AG08395 (cell line): ENCODE data around the gene PKP4.
"Not testable (repeated sequence)": the region's sequence is repeated elsewhere in the genome, so short reads cannot be mapped to it uniquely, and the experiment has no call there.

ENCODE experiments used
- DNase-seq: peaks from one replicate; pipeline ENCODE4 v3.0.0; 2012; ENCODE audit warnings: mixed read lengths, low spot score

The PKP4 gene

GRCh38 chr2:158687315-158687714 is 230.6 kb downstream of the PKP4 start:
- DNase-seq = no peak

GRCh38 chr2:158688721-158689120 is 232.0 kb downstream of the PKP4 start:
- peak; percentile 81 for DNase-seq

- DNase-seq = no peak
Measured at GRCh38 chr2:158689391-158689790, 232.6 kb downstream of the PKP4 start.

DNA sequence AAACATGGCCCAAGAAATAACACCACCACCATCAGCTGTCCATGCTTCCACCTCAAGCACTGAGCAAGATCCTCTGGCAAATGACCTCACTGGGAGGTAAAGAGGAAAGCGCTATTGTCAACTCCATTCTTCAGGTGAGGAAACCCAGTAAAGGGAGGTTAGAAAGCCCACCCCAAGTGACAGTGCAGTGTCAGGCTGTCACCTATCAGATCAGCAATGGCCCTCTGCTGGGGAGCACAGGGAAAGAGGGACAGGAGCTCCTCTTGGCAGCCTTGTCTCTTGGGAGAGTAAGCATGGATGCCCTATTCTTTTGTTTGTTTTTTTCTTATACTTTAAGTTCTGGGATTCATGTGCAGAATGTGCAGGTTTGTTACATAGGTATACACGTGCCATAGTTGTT is 234.1 kb downstream of the PKP4 start:
- no peak for DNase-seq

DNA sequence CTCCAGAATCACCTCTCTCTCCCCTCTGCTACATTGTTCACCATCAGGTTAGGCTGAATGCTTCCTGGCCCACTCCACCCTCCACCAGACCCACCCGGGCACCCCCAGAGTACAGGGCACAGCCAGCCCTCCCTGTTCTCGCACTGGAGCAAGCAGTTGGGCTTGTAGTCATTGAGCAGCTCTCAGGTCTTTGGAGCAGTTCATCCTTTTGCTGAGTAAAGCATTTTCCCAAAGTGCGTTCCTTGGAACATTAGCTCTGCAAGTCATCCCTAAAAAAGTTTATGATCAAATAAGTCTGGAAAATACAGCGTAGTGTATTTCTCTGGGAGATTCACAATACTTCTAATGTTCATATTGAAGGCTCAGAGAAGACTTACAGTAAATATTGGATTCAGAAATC is 234.9 kb downstream of the PKP4 start:
- DNase-seq = no peak

GRCh38 chr2:158692372-158693103 is 235.8 kb downstream of the PKP4 start:
- no peak for DNase-seq

GRCh38 chr2:158693476-158693875 is 236.7 kb downstream of the PKP4 start:
- no peak for DNase-seq

GRCh38 chr2:158695305-158695704 is 238.6 kb downstream of the PKP4 start:
- no peak for DNase-seq

DNA sequence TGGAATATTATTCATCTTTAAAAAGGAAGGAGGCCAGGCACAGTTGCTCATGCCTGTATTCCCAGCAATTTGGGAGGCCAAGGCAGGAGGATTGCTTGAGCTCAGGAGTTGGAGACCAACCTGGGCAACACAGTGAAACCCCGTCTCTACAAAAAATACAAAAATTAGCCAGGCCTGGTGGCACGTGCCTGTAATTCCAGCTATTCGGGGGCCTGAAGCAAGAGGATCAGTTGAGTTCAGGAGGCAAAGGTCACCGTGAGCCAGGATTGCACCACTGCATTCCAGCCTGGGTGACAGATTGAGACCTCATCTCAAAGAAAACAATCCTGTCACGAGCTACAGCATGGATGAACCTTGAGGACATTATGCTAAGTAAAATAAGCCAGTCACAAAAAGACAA is 239.0 kb downstream of the PKP4 start:
- not testable (repeated sequence) for DNase-seq

- DNase-seq = no peak
Measured at GRCh38 chr2:158699323-158699722, 242.6 kb downstream of the PKP4 start.

DNA sequence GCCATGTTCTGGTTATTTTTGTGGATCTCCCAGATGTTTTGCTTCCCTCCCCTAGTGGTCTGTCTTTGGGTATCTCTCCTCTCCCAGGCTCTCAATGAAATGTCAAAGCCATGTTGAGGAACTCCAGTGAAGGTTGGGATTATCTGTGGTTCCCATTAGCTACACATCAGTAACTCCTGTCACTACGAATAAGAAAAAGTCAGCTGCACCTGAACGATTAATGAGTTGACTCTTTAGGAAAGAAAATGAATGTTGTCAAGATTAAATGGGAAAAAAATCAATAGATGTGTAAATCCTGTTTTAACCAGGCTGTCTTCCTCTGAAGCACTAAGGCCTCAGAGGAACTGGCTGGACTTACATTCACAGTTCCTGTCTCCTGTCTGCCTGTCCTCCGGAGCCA is 244.3 kb downstream of the PKP4 start:
- DNase-seq = no peak

- no peak for DNase-seq
Measured at GRCh38 chr2:158702740-158703139, 246.0 kb downstream of the PKP4 start.

DNA sequence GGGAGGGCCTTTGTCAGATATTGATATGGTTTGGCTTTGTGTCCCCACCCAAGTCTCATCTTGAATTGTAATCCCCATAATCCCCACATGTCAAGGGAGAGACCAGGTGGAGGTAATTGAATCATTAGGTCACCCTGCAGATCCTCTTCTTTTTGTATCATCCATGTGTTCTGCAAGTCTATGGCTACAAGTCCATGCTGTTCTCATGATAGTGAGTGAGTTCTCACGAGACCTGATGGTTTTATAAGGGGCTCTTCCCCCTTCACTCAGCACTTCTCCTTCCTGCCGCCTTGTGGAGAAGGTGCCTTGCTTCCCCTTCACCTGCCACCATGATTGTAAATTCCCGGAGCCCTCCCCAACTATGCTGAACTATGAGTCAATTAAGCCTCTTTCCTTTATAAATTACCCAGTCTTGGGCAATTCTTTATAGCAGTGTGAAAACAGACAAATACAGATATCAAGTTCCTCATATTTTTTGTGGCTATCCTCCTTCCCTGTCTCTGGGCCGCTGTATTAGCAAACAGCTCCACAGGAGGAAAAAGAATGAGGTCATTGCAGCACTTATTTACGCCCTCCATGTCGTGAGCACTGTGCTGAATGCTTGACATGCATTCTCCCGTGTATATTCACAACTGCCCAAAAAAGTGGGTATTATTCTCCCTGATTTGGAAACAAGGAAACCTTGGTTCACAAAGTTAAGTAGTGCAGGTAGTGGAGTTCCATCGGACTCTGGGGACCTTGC is 248.1 kb downstream of the PKP4 start:
- not testable (repeated sequence) for DNase-seq

GRCh38 chr2:158712791-158713522 is 256.2 kb downstream of the PKP4 start:
- no peak for DNase-seq

DNA sequence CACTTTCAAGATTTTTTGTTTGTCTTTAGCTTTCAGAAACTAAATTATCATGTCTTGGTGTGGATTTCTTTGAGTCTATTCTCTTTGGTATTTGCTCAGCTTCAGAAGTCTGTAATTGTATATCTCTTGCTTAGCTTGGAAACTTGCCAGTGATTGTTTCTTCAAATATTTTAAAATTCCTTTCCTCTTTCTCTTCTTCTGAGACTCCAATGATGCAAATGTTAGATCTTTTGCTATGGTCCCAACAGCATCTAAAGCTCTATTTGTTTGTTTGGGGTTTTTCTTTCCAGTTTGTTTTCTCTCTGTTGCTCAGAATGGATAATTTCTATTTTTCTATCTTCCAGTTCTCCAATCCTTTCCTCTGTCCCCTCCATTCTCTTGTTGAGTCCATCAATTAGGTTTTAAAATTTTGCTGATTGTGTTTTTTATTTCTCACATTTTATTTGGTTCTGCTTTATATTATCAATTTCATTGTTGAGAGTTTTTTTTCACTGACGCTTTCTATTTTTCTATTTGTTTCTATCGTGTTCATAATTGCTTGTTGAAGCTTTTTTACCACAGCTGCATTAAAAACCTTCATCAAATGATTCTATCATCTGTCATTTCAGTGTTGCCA is 256.9 kb downstream of the PKP4 start:
- no peak for DNase-seq

- DNase-seq = no peak
Measured at GRCh38 chr2:158714420-158714819, 257.7 kb downstream of the PKP4 start.

DNA sequence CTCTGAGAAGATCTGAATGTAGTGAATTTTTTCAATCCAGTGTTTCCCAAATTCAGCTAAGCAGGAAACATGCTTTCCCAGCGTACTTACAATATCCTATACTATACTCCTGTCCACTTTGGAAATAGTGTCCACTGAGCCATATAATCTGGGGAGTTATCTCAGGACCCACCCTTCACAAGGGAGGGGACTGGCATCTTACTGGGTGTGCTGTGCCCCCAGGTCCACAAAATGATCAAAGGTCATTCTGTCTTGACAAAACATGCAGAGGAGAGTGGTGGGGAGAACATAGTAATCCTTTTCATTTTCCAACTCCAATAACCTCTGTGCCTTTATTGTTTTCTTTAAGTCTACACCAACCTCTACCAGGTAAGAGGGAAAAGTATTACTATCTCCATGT is 258.6 kb downstream of the PKP4 start:
- no peak for DNase-seq

DNA sequence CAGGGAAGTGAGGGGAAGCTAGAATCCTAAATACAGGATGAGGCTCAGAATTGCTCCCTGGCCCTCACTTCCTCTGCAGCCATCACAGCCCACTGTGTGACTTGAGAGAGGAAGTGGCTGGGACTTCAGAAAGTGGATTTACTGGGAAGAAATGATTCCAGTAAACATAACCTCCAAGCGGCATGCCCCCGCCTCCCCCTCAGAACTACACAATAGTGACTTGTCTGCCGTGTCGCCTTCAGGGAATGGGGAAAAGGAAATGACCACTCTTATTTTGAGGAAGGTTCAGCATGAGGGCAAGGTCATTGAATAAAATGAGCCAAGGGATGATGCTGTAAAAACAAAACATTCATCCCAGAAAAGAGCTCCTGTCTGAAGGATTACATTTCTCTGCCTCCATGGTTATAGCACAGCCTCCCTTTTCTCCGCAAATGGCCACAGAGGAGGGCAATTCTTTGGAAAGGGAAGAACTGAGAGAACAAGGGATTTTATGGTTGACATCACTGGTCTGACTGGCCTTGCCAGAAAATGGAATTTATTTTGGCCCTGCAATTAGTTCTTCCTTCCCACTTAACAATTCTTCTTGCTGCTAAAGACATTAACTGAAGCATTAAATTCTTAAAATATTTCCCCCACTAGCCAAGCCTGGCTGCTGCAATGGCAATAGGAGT is 259.5 kb downstream of the PKP4 start:
- DNase-seq = no peak

GRCh38 chr2:158716921-158717320 is 260.2 kb downstream of the PKP4 start:
- DNase-seq = no peak

DNA sequence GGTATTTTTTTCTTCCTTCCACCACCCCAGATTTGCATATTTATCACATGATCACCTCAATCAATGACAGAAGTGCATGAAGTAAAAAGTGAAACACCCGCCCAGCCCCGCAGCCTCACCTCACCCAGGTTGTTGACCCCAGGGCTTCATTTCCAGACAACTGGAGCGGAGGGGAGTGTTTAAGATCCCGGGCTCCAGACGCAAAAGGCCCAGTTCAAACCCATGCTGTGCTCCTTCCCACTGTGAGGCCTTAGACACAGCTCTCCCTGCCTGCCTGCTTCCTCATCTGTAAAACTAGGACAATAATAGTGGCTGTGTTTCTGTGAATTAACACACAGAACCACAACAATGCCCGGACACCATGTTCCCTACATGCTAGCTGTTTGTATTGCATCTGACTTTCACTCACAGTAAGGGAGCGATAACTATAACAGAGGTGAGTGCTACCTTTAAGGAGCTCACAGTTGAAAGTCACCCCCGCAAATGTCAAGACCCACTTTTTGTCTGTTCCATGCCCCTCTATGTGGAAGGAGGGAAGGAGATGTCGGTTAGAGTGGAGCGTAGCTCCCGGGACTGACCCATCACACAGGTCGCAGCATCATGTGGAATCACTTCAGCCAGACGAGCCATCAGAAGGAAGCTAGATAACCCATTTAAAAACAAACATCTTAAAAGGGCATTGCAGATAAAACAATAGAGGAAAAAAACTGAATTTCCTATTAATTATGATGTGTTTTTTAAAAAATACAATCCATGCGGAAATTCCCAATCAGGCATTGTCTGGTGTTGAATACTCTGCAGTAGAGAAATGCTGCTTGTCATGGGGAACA is 260.8 kb downstream of the PKP4 start:
- no peak for DNase-seq

GRCh38 chr2:158718196-158718585 is 261.4 kb downstream of the PKP4 start:
- DNase-seq = no peak
